Measurements from ENCODE around the gene TMEM151A.

DNA sequence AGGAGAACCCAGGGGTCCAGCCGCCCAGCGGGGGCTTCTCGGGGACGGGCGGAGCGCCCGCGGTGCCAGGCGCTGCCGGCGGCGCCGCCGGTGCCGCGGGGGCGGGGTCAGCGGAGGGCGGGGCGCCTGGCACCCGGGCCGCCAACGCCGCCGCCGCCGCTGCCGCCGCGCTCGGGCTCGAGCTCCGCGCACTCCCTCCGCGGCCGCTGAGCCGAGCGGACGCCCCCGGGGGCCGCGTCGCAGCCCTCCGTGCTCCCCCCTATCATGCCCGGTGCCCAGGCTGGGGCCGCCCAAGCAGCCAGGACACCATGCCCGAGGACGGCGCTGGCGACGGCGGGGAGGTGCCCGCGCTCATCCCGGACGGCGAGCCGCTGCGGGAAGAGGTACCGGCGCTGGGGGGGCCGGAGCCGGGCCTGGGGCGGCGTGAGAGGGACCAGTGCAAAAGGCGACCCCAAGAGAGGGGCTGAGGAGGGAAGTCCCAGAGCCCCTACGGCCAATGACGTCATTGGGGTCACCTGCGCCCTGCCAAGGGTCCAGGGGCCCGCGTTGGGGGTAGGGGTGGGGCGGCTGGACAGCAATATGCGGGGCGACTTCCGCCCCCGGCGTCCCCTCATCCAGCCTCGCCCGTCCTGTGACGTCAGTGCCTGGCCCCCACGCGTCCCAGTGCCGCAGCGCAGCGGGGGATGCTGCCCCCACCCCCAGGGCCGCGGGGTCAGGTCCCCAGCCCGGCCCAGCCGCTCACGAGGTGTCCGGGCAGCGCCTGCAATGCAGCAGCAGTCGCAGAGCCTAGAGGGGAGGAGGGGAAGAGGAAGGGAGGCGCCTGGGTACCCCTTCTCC, at the start of gene TMEM151A:
- TF ChIP-seq, protein P1, sequence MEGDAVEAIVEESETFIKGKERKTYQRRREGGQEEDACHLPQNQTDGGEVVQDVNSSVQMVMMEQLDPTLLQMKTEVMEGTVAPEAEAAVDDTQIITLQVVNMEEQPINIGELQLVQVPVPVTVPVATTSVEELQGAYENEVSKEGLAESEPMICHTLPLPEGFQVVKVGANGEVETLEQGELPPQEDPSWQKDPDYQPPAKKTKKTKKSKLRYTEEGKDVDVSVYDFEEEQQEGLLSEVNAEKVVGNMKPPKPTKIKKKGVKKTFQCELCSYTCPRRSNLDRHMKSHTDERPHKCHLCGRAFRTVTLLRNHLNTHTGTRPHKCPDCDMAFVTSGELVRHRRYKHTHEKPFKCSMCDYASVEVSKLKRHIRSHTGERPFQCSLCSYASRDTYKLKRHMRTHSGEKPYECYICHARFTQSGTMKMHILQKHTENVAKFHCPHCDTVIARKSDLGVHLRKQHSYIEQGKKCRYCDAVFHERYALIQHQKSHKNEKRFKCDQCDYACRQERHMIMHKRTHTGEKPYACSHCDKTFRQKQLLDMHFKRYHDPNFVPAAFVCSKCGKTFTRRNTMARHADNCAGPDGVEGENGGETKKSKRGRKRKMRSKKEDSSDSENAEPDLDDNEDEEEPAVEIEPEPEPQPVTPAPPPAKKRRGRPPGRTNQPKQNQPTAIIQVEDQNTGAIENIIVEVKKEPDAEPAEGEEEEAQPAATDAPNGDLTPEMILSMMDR (IDR thresholded peaks at IDR 0.05; ENCODE audit: low read length) = no peak
- TF ChIP-seq EZH2 (optimal IDR thresholded peaks at IDR 0.05; ENCODE audit: low read depth, low read length) = no peak
